Activated CD8-positive, alpha-beta T cell treated with anti-CD3 and anti-CD28 coated beads, Interleukin-2, amount 10 ng/mL, durations not matched to agents 7 days and 5 days (primary cell): ENCODE results near the gene DDX50. TPM values are rescaled to one million over a fixed set of nuclear protein-coding genes. Genes with fewer than 3 reads are reported as not detected.

ENCODE experiments used
- ATAC-seq: fragments of 150-1000 bp; cut with Tn5 transposase; one replicate; pipeline ENCODE4 v1.10.0; 2021; ENCODE audit warnings: moderate library complexity
- CTCF ChIA-PET: fragments of 350-600 bp; sonication (Branson Sonifier 250); formaldehyde crosslinking; loops from one replicate; lab custom pipeline; 2021; ENCODE audit warnings: antibody characterized with exemption; lab: Charles Lee
- POLR2A ChIA-PET: fragments of 350-600 bp; sonication (Branson Sonifier 250); formaldehyde crosslinking; loops from one replicate; lab custom pipeline; 2021; ENCODE audit warnings: antibody characterized with exemption; lab: Charles Lee
- DNase-seq: peaks from one replicate; pipeline ENCODE4 v3.0.0-alpha.2; 2020
- H3K27ac Mint-ChIP-seq: one replicate; pipeline ENCODE4 v1.8.0; 2021; ENCODE audit warnings: mild to moderate bottlenecking, mixed read lengths
- H3K27me3 Mint-ChIP-seq: one replicate; pipeline ENCODE4 v1.8.0; 2021; ENCODE audit warnings: low read depth, mixed read lengths
- H3K36me3 Mint-ChIP-seq: one replicate; pipeline ENCODE4 v1.8.0; 2021; ENCODE audit warnings: low read depth, mixed read lengths
- H3K4me1 Mint-ChIP-seq: one replicate; pipeline ENCODE4 v1.8.0; 2021; ENCODE audit warnings: low read depth, mixed read lengths
- H3K4me3 Mint-ChIP-seq: one replicate; pipeline ENCODE4 v1.8.0; 2021; ENCODE audit warnings: mild to moderate bottlenecking, mixed read lengths
- H3K9me3 Mint-ChIP-seq: one replicate; pipeline ENCODE4 v1.8.0; 2022; ENCODE audit warnings: mixed read lengths; ENCODE audit not compliant: insufficient read depth
- total RNA-seq, 2 experiments: library from RNA; stranded (reverse); gene quantifications; one replicate each; pipeline ENCODE4 v1.2.3, GENCODE V29; 2021

Gene DDX50
- total RNA-seq, 2 experiments from 2014 or later = 46.9 to 50.7 TPM

DNA sequence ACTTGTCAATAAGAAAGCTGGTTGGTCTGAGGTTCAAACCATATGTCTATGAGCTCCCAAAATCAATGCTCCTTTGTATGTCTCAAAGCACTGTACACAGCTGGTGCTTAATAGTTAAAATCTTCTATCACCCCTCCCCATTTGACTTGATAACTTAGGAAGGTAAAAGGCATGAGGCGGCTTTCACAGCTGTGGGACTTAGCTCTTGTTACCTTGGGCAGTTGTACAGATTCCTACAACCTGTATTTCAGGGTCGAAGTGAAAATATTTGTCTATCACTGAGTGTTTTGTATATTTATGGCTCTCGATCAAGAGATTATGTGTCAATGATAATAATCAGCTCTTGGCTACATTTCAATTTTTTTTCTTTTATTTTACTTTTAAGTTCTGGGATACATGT is 86.5 kb downstream of the DDX50 start:
- ChIA-PET CTCF (interaction anchor here (0.9 to 3.2 kb wide), 13 partner anchors 8 to 421 kb away, joined by 3 to 14 read pairs (median 5); partner anchors contain the start of gene DDX21), POLR2A (interaction anchor here (0.6 to 2.2 kb wide), 3 partner anchors 19 to 100 kb away, joined by 3 to 10 read pairs (median 4); partner anchors contain the start of genes DDX21 and SRGN)
- H3K9me3 Mint-ChIP-seq = no peaks in the 10 kb centered on the region
- no peak overlapping the region for H3K27ac Mint-ChIP-seq
- DNase-seq = no peak
- H3K36me3 Mint-ChIP-seq = peaks cover 42% of the 10 kb centered on the region
- ATAC-seq = no peak
- peaks cover 39% of the 10 kb centered on the region for H3K4me1 Mint-ChIP-seq
- no peaks in the 10 kb centered on the region for H3K27me3 Mint-ChIP-seq
- H3K4me3 Mint-ChIP-seq = peak overlapping the region; percentile 99

- peak within 1 kb of the TSS; percentile 97 for H3K27ac Mint-ChIP-seq
- H3K4me1 Mint-ChIP-seq = peaks cover 46% of the 10 kb centered on the region
- H3K4me3 Mint-ChIP-seq = peak within 1 kb of the TSS; percentile 99
- POLR2A ChIA-PET = interaction anchor here (0.8 to 1.2 kb wide), 4 partner anchors 30 to 136 kb away, joined by 3 to 4 read pairs (median 4); partner anchors contain the start of gene SRGN
- H3K36me3 Mint-ChIP-seq = peaks cover 34% of the 10 kb centered on the region
- DNase-seq (peak; percentile 90), ATAC-seq (peak; percentile 88)
- CTCF ChIA-PET = interaction anchor here (0.7 to 3.2 kb wide), 21 partner anchors 8 to 420 kb away, joined by 3 to 14 read pairs (median 4); partner anchors contain the start of gene DDX21
- H3K27me3 Mint-ChIP-seq = no peaks in the 10 kb centered on the region
- H3K9me3 Mint-ChIP-seq = no peaks in the 10 kb centered on the region
Measured at GRCh38 chr10:68988530-68989316, 87.6 kb downstream of the DDX50 start, which contains the start of gene KIFBP. Gene KIFBP, plus strand, starts transcription at chr10:68988803. Its CDS starts 30 bp downstream, at chr10:68988833.

- DNase-seq = no peak
- no peak for ATAC-seq
- H3K36me3 Mint-ChIP-seq = peaks cover 27% of the 10 kb centered on the region
- peak overlapping the region; percentile 97 for H3K27ac Mint-ChIP-seq
- ChIA-PET POLR2A (interaction anchor here (0.8 to 1.2 kb wide), 3 partner anchors 30 to 135 kb away, joined by 3 to 4 read pairs (median 3); partner anchors contain the start of gene SRGN), CTCF (interaction anchor here (0.7 to 3.2 kb wide), 13 partner anchors 8 to 418 kb away, joined by 3 to 13 read pairs (median 4); partner anchors contain the start of gene DDX21)
- H3K27me3 Mint-ChIP-seq = no peaks in the 10 kb centered on the region
- peak overlapping the region; percentile 99 for H3K4me3 Mint-ChIP-seq
- peaks cover 46% of the 10 kb centered on the region for H3K4me1 Mint-ChIP-seq
- H3K9me3 Mint-ChIP-seq = no peaks in the 10 kb centered on the region
Measured at GRCh38 chr10:68989317-68989990, 88.3 kb downstream of the DDX50 start.

DNA sequence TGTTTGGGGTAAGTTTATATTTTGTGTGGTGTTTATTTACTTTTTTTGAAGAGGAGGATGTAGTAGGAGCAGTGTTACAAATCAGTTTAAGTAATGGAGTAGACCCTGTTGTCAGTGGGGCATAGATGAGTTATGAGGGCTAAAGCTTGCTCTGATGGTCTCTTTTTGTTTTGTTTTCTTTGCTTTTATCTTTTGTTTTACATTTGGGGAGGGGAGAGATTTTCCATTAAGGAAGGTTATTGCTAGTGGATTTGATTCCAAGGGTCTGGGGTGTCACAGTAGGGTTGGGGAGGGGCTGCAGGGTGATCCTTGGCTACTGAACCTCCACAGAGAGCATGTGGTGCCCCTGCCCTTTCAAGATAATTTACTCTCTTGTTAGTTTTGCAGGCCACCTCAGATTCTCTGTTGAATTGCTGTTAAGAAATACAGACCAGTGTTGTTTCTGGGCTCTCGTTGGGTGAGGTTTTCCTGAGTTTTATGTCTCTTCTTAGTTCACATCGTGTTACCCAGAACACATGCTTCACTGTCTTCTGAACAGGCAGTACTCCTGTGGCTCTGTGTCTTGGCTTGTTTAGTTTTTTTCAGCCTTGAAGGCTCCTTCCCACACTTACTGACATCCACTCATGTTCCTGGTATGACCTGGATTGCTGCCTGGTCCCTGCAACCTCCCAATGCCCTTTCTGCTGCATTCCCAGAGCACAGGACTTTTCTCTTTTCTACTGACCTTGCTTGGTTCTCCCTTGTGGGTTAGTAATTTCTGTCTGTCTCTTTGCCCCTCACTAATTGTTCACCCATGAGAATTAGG is 91.7 kb downstream of the DDX50 start:
- Mint-ChIP-seq H3K27me3 (no peaks in the 10 kb centered on the region), H3K9me3 (no peaks in the 10 kb centered on the region), H3K4me3 (no peak overlapping the region), H3K27ac (peak overlapping the region; percentile 2), H3K36me3 (peaks cover 18% of the 10 kb centered on the region), H3K4me1 (peaks cover 52% of the 10 kb centered on the region)
- CTCF ChIA-PET = interaction anchor here (0.9 to 4.6 kb wide), 3 partner anchors 9 to 101 kb away, joined by 5 to 17 read pairs (median 6); no protein-coding TSS in a partner anchor
- POLR2A ChIA-PET = no interaction called here
- ATAC-seq = no peak
- DNase-seq = no peak

Other genes with a start within 250 kb of the DDX50 start
- 10 to 100 TPM; 85.7 to 95.4 TPM for gene CCAR1, start 180.1 kb upstream of the DDX50 start, total RNA-seq
- gene STOX1, start 73.8 kb upstream of the DDX50 start, total RNA-seq = under 1 TPM; 0.42 to 0.52 TPM
- 10 to 100 TPM; 94.7 to 94.9 TPM for gene DDX21, start 54.9 kb downstream of the DDX50 start, total RNA-seq
- gene KIFBP, start 87.5 kb downstream of the DDX50 start, total RNA-seq = 10 to 100 TPM; 13.7 to 16.5 TPM
- gene SRGN, start 186.8 kb downstream of the DDX50 start, total RNA-seq = 100 to 1,000 TPM; 166 to 168 TPM
- 10 to 100 TPM; 53.6 to 61.9 TPM for gene VPS26A, start 222.9 kb downstream of the DDX50 start, total RNA-seq